GM12878 (cell line): ENCODE measurements around the gene DQX1. TPM values are rescaled to one million over a fixed set of nuclear protein-coding genes. Genes with fewer than 3 reads are reported as not detected.
A peak's percentile ranks its signal among the peaks of the same experiment; 100 is the strongest.

ENCODE experiments used
- ATAC-seq: fragments of 200-7000 bp; cut with Tn5 transposase; 3 replicates; pipeline ENCODE4 v1.9.1; 2020; ENCODE audit warnings: mild to moderate bottlenecking, moderate library complexity
- BruUV-seq: library from RNA; stranded (reverse); fragments of 400-500 nt; replicated peaks from 2 replicates; lab custom pipeline; 2021; lab: Mats Ljungman, UMichigan
- CTCF ChIA-PET: fragments of 300-600 bp; sonication (Branson Sonifier 250); formaldehyde crosslinking; extraction: SDS; loops from one replicate; lab custom pipeline; 2021; ENCODE audit warnings: inconsistent platforms; lab: Yijun Ruan, JAX
- POLR2A ChIA-PET: fragments of 350-600 bp; formaldehyde crosslinking; extraction: SDS; loops from one replicate; lab custom pipeline; 2021; ENCODE audit warnings: inconsistent platforms; lab: Charles Lee
- RAD21 ChIA-PET: fragments of 300-600 bp; sonication (Branson Sonifier 250); formaldehyde crosslinking; loops from one replicate; lab custom pipeline; 2023; ENCODE audit warnings: antibody characterized with exemption; ENCODE audit not compliant: unreplicated experiment; lab: Charles Lee
- SMC1A ChIA-PET: fragments of 300-600 bp; sonication (Branson Sonifier 250); formaldehyde crosslinking; loops from one replicate; lab custom pipeline; 2023; ENCODE audit not compliant: unreplicated experiment, uncharacterized antibody; lab: Charles Lee
- DNase-seq: peaks from one replicate; pipeline ENCODE4 v3.0.0-alpha.2; 2011; ENCODE audit warnings: low read depth, low spot score
- FAIRE-seq: peaks from 3 replicates; lab custom pipeline; 2011; peaks lifted over from hg19 to GRCh38; lab: Jason Lieb, UNC
- H2AFZ ChIP-seq: 2 replicates; pipeline ENCODE4 v1.6.0; 2011; ENCODE audit warnings: low read depth, low read length, control low read depth; ENCODE audit not compliant: control insufficient read depth
- H3K27ac ChIP-seq: 2 replicates; pipeline ENCODE4 v1.5.1; 2011; ENCODE audit warnings: control low read depth; ENCODE audit not compliant: control insufficient read depth, insufficient read depth
- H3K27me3 ChIP-seq, 2 experiments: replicated peaks in 1 of 2; 2 replicates each; pipeline versions ENCODE4 v1.6.0 to v1.6.1; 2011; ENCODE audit warnings: low read length in 1 of 2; ENCODE audit not compliant: control insufficient read depth in 2 of 2, insufficient read depth in 2 of 2
- H3K36me3 ChIP-seq, 2 experiments: 2 replicates each; pipeline ENCODE4 v1.5.1; 2011; ENCODE audit warnings: low read length in 1 of 2; ENCODE audit not compliant: control insufficient read depth in 2 of 2, insufficient read depth in 2 of 2
- H3K4me1 ChIP-seq: 2 replicates; pipeline ENCODE4 v1.6.1; 2011; ENCODE audit warnings: mild to moderate bottlenecking, low read length, moderate library complexity, mixed read lengths; ENCODE audit not compliant: control insufficient read depth, insufficient read depth
- H3K4me2 ChIP-seq: 2 replicates; pipeline ENCODE4 v1.6.0; 2011; ENCODE audit warnings: control low read depth; ENCODE audit not compliant: control insufficient read depth, insufficient read depth
- H3K4me3 ChIP-seq: fragments of 200-600 bp; sonication (generic); 2 replicates; pipeline ENCODE4 v1.5.1; 2016
- H3K79me2 ChIP-seq: 2 replicates; pipeline ENCODE4 v1.6.0; 2011; ENCODE audit warnings: low read length; ENCODE audit not compliant: control insufficient read depth, insufficient read depth
- H3K9ac ChIP-seq: 2 replicates; pipeline ENCODE4 v1.8.0; 2011; ENCODE audit warnings: low read length, control low read depth, mixed read lengths; ENCODE audit not compliant: control insufficient read depth, insufficient read depth
- H3K9me3 ChIP-seq: replicated peaks from 3 replicates; pipeline ENCODE4 v1.5.1; 2011; ENCODE audit warnings: mild to moderate bottlenecking, low read length; ENCODE audit not compliant: control insufficient read depth, insufficient read depth
- H4K20me1 ChIP-seq: 2 replicates; pipeline ENCODE4 v1.6.0; 2011; ENCODE audit not compliant: control insufficient read depth, insufficient read depth
- EP300 ChIP-seq, 2 experiments: fragments of 150-350 bp in 1 of 2; IDR thresholded peaks; 2 replicates each; pipeline ENCODE4 v1.6.1; 2011 to 2012; ENCODE audit warnings: low read depth in 2 of 2, low read length in 2 of 2, borderline replicate concordance in 1 of 2, improper control_type of control experiment in 1 of 2, inconsistent platforms in 1 of 2; ENCODE audit not compliant: control insufficient read depth in 1 of 2
- FOS ChIP-seq: IDR thresholded peaks from 3 replicates; pipeline ENCODE4 v1.6.1; 2011; ENCODE audit warnings: borderline replicate concordance; ENCODE audit not compliant: insufficient read length; ENCODE audit errors: extremely low read depth
- HSF1 ChIP-seq: fragments of 150-350 bp; IDR thresholded peaks from 2 replicates; pipeline ENCODE4 v1.6.1; 2014; ENCODE audit warnings: mild to moderate bottlenecking, low read depth, low read length
- IRF3 ChIP-seq: fragments of 450-650 bp; IDR thresholded peaks from 2 replicates; pipeline ENCODE4 v1.6.1; 2014; ENCODE audit warnings: mild to moderate bottlenecking
- NBN ChIP-seq: fragments of 450-650 bp; IDR thresholded peaks from 2 replicates; pipeline ENCODE4 v1.6.1; 2016
- NFIC ChIP-seq: IDR thresholded peaks from 2 replicates; pipeline ENCODE4 v1.6.1; 2012; ENCODE audit warnings: low read depth, mild to moderate bottlenecking, inconsistent platforms, low read length, moderate library complexity
- SP1 ChIP-seq: IDR thresholded peaks from one replicate; pipeline ENCODE4 v1.6.1; 2011; ENCODE audit warnings: low read depth, low read length
- SUZ12 ChIP-seq: fragments of 200-600 bp; sonication (generic); IDR thresholded peaks from one replicate; pipeline ENCODE4 v1.6.1; 2018; ENCODE audit warnings: antibody characterized with exemption, mild to moderate bottlenecking; ENCODE audit not compliant: unreplicated experiment
- TCF3 ChIP-seq: IDR thresholded peaks from 2 replicates; pipeline ENCODE4 v1.6.1; 2012; ENCODE audit warnings: low read depth, mild to moderate bottlenecking, low read length, borderline replicate concordance; ENCODE audit not compliant: insufficient read depth
- YY1 ChIP-seq: IDR thresholded peaks from 2 replicates; pipeline ENCODE4 v1.6.1; 2011; ENCODE audit warnings: low read depth, mild to moderate bottlenecking, low read length
- ZNF207 ChIP-seq: fragments of 450-650 bp; IDR thresholded peaks from 2 replicates; pipeline ENCODE4 v1.6.1; 2014; ENCODE audit warnings: antibody characterized with exemption, mild to moderate bottlenecking, borderline replicate concordance
- WGBS: methylation state at CpG from one replicate; pipeline ENCODE4 v1.1.6; 2016; ENCODE audit warnings: low lambda C conversion rate; ENCODE audit not compliant: insufficient replicate concordance, insufficient coverage; ENCODE audit errors: missing lambda C conversion rate; 5-methylcytosine and 5-hydroxymethylcytosine counted together
- in situ Hi-C: fragments of 300-500 bp; cut with MboI; formaldehyde crosslinking; loops from 9 replicates; pipeline ENCODE4 v1.14.3; 2018; ENCODE audit warnings: mixed read lengths
- intact Hi-C: fragments of 100-400 bp; cut with micrococcal nuclease; formaldehyde crosslinking; loops from one replicate; pipeline ENCODE4 v1.14.2; 2022; ENCODE audit not compliant: unreplicated experiment
- polyA plus RNA-seq, 11 experiments: library from polyadenylated mRNA; depleted of rRNA in 4 of 11; unstranded in 6 of 11; stranded (reverse) in 5 of 11; fragments of >200 nt; fragmentation: Nextera tagmentation in 4 of 11; fragmentation: Illumina TruSeq in 1 of 11; extraction: Ambion mirVana in 4 of 11; extraction: Trizol in 1 of 11; gene quantifications; 1 replicate in 1 of 11; 2 replicates in 10 of 11; pipeline versions ENCODE4 v1.2.1 to v1.2.3, GENCODE V29; 2011 to 2016; ENCODE audit warnings: inconsistent platforms in 2 of 11, missing spikeins in 2 of 11, low read depth in 1 of 11
- total RNA-seq, 4 experiments: library from RNA; depleted of rRNA in 3 of 4; stranded (reverse); fragments of >200 nt in 3 of 4; fragmentation: Illumina TruSeq in 1 of 4; extraction: Trizol in 1 of 4; gene quantifications; 2 replicates each; pipeline versions ENCODE4 v1.2.1 to v1.2.3, GENCODE V29; 2013 to 2021

The DQX1 gene
- total and polyA plus RNA-seq, 10 of the 15 experiments (the other 5 are each of a cell fraction or from before 2014, with no cell fraction given): 0.34 to 2.1 (median 0.86) TPM

GRCh38 chr2:74566754-74567085 lies 40.7 kb upstream of the DQX1 start (continued):
- TF ChIP-seq EP300 (IDR thresholded peaks at IDR 0.05; ENCODE audit: borderline replicate concordance in 1 of 2, control insufficient read depth in 1 of 2, low read depth in 2 of 2, low read length in 2 of 2) (peak; percentile 38 to 63; a peak in 3 of 4 replicates), TCF3 (no peak), ZNF207 (no peak), IRF3 (no peak)

GRCh38 chr2:74566076-74566753 lies 40.2 kb upstream of the DQX1 start:
- TF ChIP-seq YY1 (0 out of 2 replicates have a peak, but pooled peaks have one; percentile 18), NFIC (no peak), SP1 (no peak), HSF1 (no peak), SUZ12 (no peak), NBN (peak; percentile 21; the same call in 1 of the 2 replicates), FOS (no peak)
- TF ChIP-seq, all 136 proteins: peak for 2
- no peaks in the 10 kb centered on the region for H3K27me3 ChIP-seq
- H3K79me2 ChIP-seq: no peaks in the 10 kb centered on the region
- H3K27ac ChIP-seq: peak overlapping the region; percentile 77
- WGBS: 71% methylated on average over 4 of the region's 7 CpGs
- no peaks in the 10 kb centered on the region for H4K20me1 ChIP-seq
- no peak for FAIRE-seq
- no peak overlapping the region; the same call in 1 of the 2 replicates for H3K4me3 ChIP-seq
- intact Hi-C loops: no loop called here
- in situ Hi-C loops: no loop called here
- no TSS peak for BruUV-seq
- DNase-seq: no peak
- peak overlapping the region; percentile 60; the same call in 1 of the 2 replicates for H3K4me2 ChIP-seq
- RAD21 ChIA-PET: interaction anchor here (0.7 to 7.5 kb wide), 11 partner anchors 11 to 108 kb away, joined by 3 to 94 read pairs (median 7); partner anchors contain the start of genes AUP1, CCDC142, HTRA2 and LOXL3
- POLR2A ChIA-PET: interaction anchor here (0.9 to 25.0 kb wide), 8 partner anchors 11 to 145 kb away, joined by 4 to 441 read pairs (median 12); partner anchors contain the start of genes AUP1, C2orf81, DOK1 and HTRA2
- ATAC-seq: peak; percentile 38
- SMC1A ChIA-PET: interaction anchor here (1.1 to 16.6 kb wide), 13 partner anchors 8 to 63 kb away, joined by 3 to 371 read pairs (median 9); partner anchors contain the start of genes DQX1 and LOXL3
- H2AFZ ChIP-seq: peak overlapping the region; percentile 76
- H3K9ac ChIP-seq: no peak overlapping the region
- H3K36me3 ChIP-seq: no peaks in the 10 kb centered on the region
- CTCF ChIA-PET: interaction anchor here (1.0 to 17.4 kb wide), 15 partner anchors 9 to 175 kb away, joined by 3 to 281 read pairs (median 7); partner anchors contain the start of genes CCDC142, SEMA4F and TTC31
- H3K4me1 ChIP-seq: peaks cover 52% of the 10 kb centered on the region
- no peaks in the 10 kb centered on the region for H3K9me3 ChIP-seq
